NCI-H82 (cell line): Measurements from ENCODE around the gene DAZ2.
"Not testable (repeated sequence)": the region's sequence is repeated elsewhere in the genome, so short reads cannot be mapped to it uniquely, and the experiment has no call there.

Experiments
- DNase-seq: peaks from one replicate; lab custom pipeline; 2025; lab: John Stamatoyannopoulos, UW

Gene DAZ2

GRCh38 chrY:23219233-23219632, at the start of gene DAZ2:
Gene DAZ2, plus strand, starts transcription at chrY:23219533. Its CDS starts 208 bp downstream, at chrY:23219741.
- DNase-seq, result not testable (repeated sequence)

- not testable (repeated sequence) for DNase-seq
These were observed 20.4 kb upstream of the DAZ2 start, which contains the start of gene DAZ1 for GRCh38 chrY:23198908-23199307. Gene DAZ1, minus strand, starts transcription at chrY:23199008. Its CDS starts 208 bp downstream, at chrY:23198800.

- DNase-seq, result not testable (repeated sequence)
These were observed 11.9 kb upstream of the DAZ2 start for GRCh38 chrY:23207455-23207854.

GRCh38 chrY:23209802-23210495, 9.4 kb upstream of the DAZ2 start:
- DNase-seq, result not testable (repeated sequence)

- DNase-seq, result not testable (repeated sequence)
These were observed 8.7 kb upstream of the DAZ2 start for GRCh38 chrY:23210681-23211080.
